Suppressor macrophage treated with lipopolysaccharide for 4 hours (primary cell): ENCODE results near the gene TMSB4X.
A peak's percentile ranks its signal among the peaks of the same experiment; 100 is the strongest.
"Not testable (repeated sequence)": the region's sequence is repeated elsewhere in the genome, so short reads cannot be mapped to it uniquely, and the experiment has no call there.

Experiments used
- DNase-seq: peaks from one replicate; pipeline ENCODE4 v3.0.0-alpha.2; 2020

The TMSB4X gene

GRCh38 chrX:12955882-12956703 lies 18.8 kb upstream of the TMSB4X start:
- peak; percentile 77 for DNase-seq

- peak; percentile 67 for DNase-seq
These were observed 18.0 kb upstream of the TMSB4X start for GRCh38 chrX:12956704-12957534.

GRCh38 chrX:12958059-12958458 lies 16.9 kb upstream of the TMSB4X start:
- no peak for DNase-seq

GRCh38 chrX:12958461-12958860 lies 16.4 kb upstream of the TMSB4X start:
- DNase-seq, result no peak

- no peak for DNase-seq
These were observed 13.7 kb upstream of the TMSB4X start for GRCh38 chrX:12961196-12961718.

GRCh38 chrX:12962041-12962504 lies 12.8 kb upstream of the TMSB4X start:
- no peak for DNase-seq

- DNase-seq, result not testable (repeated sequence)
These were observed 11.6 kb upstream of the TMSB4X start for GRCh38 chrX:12963210-12963850.

- no peak for DNase-seq
These were observed 9.6 kb upstream of the TMSB4X start for GRCh38 chrX:12965131-12965940.

- no peak for DNase-seq
These were observed 8.8 kb upstream of the TMSB4X start for GRCh38 chrX:12966151-12966550.

GRCh38 chrX:12967711-12968465 lies 7.0 kb upstream of the TMSB4X start:
- DNase-seq, result no peak

GRCh38 chrX:12970691-12971202 lies 4.2 kb upstream of the TMSB4X start:
- peak; percentile 80 for DNase-seq

- peak; percentile 42 for DNase-seq
These were observed 3.5 kb upstream of the TMSB4X start for GRCh38 chrX:12971282-12972003.

GRCh38 chrX:12972243-12972642 lies 2.7 kb upstream of the TMSB4X start:
- DNase-seq, result peak; percentile 52

- peak; percentile 31 for DNase-seq
These were observed 1.9 kb upstream of the TMSB4X start for GRCh38 chrX:12972878-12973560.

GRCh38 chrX:12973561-12974304 lies 1.2 kb upstream of the TMSB4X start:
- DNase-seq, result peak; percentile 71

- peak; percentile 78 for DNase-seq
These were observed 560 bp upstream of the TMSB4X start for GRCh38 chrX:12974305-12974795.

GRCh38 chrX:12975670-12975965 lies 708 bp downstream of the TMSB4X start:
- DNase-seq, result peak; percentile 45

- DNase-seq, result peak; percentile 70
These were observed 1.2 kb downstream of the TMSB4X start for GRCh38 chrX:12975991-12976558.
